Neural progenitor cell (in vitro differentiated cells): ENCODE data around the gene MYLK. TPM values are rescaled to one million over a fixed set of nuclear protein-coding genes. Genes with fewer than 3 reads are reported as not detected.

ENCODE experiments used
- DNase-seq: peaks from one replicate; pipeline ENCODE4 v3.0.0-alpha.2; 2016; ENCODE audit warnings: low spot score
- H2AFZ ChIP-seq: fragments of 200-600 bp; sonication (generic); replicated peaks from 2 replicates; pipeline ENCODE4 v1.6.1; 2016; ENCODE audit warnings: antibody characterized with exemption
- H3F3A ChIP-seq: fragments of 200-600 bp; sonication (generic); 2 replicates; pipeline ENCODE4 v1.6.1; 2016; ENCODE audit warnings: antibody characterized with exemption, low read depth
- H3K27ac ChIP-seq: fragments of 200-600 bp; sonication (generic); 2 replicates; pipeline ENCODE4 v1.5.1; 2016; ENCODE audit warnings: mild to moderate bottlenecking
- H3K27me3 ChIP-seq: fragments of 200-600 bp; sonication (generic); 2 replicates; pipeline ENCODE4 v1.6.1; 2016; ENCODE audit warnings: mild to moderate bottlenecking, moderate library complexity
- H3K36me3 ChIP-seq: fragments of 200-600 bp; sonication (generic); 2 replicates; pipeline ENCODE4 v1.5.1; 2016
- H3K4me1 ChIP-seq: fragments of 200-600 bp; sonication (generic); 2 replicates; pipeline ENCODE4 v1.6.1; 2016; ENCODE audit warnings: mixed run types
- H3K4me2 ChIP-seq: fragments of 200-600 bp; sonication (generic); 2 replicates; pipeline ENCODE4 v1.6.1; 2016
- H3K4me3 ChIP-seq: fragments of 200-600 bp; sonication (generic); 2 replicates; pipeline ENCODE4 v1.5.1; 2016
- H3K79me2 ChIP-seq: fragments of 200-600 bp; sonication (generic); 2 replicates; pipeline ENCODE4 v1.6.1; 2016; ENCODE audit warnings: low read depth
- H3K9ac ChIP-seq: fragments of 200-600 bp; sonication (generic); 2 replicates; pipeline ENCODE4 v1.6.1; 2016
- H3K9me3 ChIP-seq: fragments of 200-600 bp; sonication (generic); 2 replicates; pipeline ENCODE4 v1.5.1; 2016; ENCODE audit warnings: low read depth
- H4K20me1 ChIP-seq: fragments of 200-600 bp; sonication (generic); 2 replicates; pipeline ENCODE4 v1.6.1; 2016; ENCODE audit warnings: low read depth
- H3K27ac Mint-ChIP-seq: 3 replicates; pipeline ENCODE4 v1.8.0; 2021; ENCODE audit warnings: mixed read lengths
- H3K27me3 Mint-ChIP-seq: 2 replicates; pipeline ENCODE4 v1.8.0; 2022; ENCODE audit warnings: low read depth, mild to moderate bottlenecking, inconsistent platforms, moderate library complexity, mixed read lengths; ENCODE audit not compliant: insufficient read depth
- H3K36me3 Mint-ChIP-seq: 3 replicates; pipeline ENCODE4 v1.8.0; 2021; ENCODE audit warnings: mixed read lengths
- H3K4me1 Mint-ChIP-seq: 3 replicates; pipeline ENCODE4 v1.8.0; 2021; ENCODE audit warnings: mixed read lengths
- H3K4me3 Mint-ChIP-seq: 3 replicates; pipeline ENCODE4 v1.8.0; 2021; ENCODE audit warnings: mild to moderate bottlenecking, moderate library complexity, mixed read lengths
- H3K9me3 Mint-ChIP-seq: 3 replicates; pipeline ENCODE4 v1.8.0; 2020; ENCODE audit warnings: mixed read lengths
- CTCF ChIP-seq: fragments of 200-600 bp; sonication (generic); IDR thresholded peaks from 2 replicates; pipeline ENCODE4 v1.5.1; 2017; ENCODE audit warnings: antibody characterized with exemption, mild to moderate bottlenecking
- EZH2 ChIP-seq: fragments of 200-600 bp; sonication (generic); IDR thresholded peaks from 2 replicates; pipeline ENCODE4 v1.6.1; 2017; ENCODE audit warnings: antibody characterized with exemption, mild to moderate bottlenecking, moderate library complexity
- EZH2phosphoT487 ChIP-seq: fragments of 200-600 bp; sonication (generic); IDR thresholded peaks from 2 replicates; pipeline ENCODE4 v1.6.1; 2017; ENCODE audit warnings: antibody characterized with exemption
- total RNA-seq: library from RNA; depleted of rRNA; stranded (reverse); fragments of >200 nt; gene quantifications from 2 replicates; pipeline ENCODE4 v1.2.3, GENCODE V29; 2015; ENCODE audit warnings: low replicate concordance

Gene MYLK
- total RNA-seq: 28.4 and 34.3 TPM in 2 replicates

- Histone ChIP-seq H3K9ac (peak within 1 kb of the TSS; percentile 28), H4K20me1 (no peaks in the 10 kb centered on the region), H3K4me1 (peaks cover 28% of the 10 kb centered on the region), H3K4me2 (peak within 1 kb of the TSS; percentile 100), H3K36me3 (no peaks in the 10 kb centered on the region), H3F3A (peaks cover 32% of the 10 kb centered on the region), H3K27ac (no peak within 1 kb of the TSS), H3K4me3 (peak within 1 kb of the TSS; percentile 76), H3K9me3 (peaks cover 10% of the 10 kb centered on the region), H3K27me3 (peaks cover 5% of the 10 kb centered on the region), H2AFZ (peak within 1 kb of the TSS; percentile 89), H3K79me2 (peaks cover 17% of the 10 kb centered on the region)
- Mint-ChIP-seq H3K36me3 (peaks cover 6% of the 10 kb centered on the region), H3K27me3 (peaks cover 6% of the 10 kb centered on the region), H3K4me1 (peaks cover 45% of the 10 kb centered on the region), H3K4me3 (peak within 1 kb of the TSS; percentile 93), H3K9me3 (peaks cover 12% of the 10 kb centered on the region), H3K27ac (peak within 1 kb of the TSS; percentile 86)
- TF ChIP-seq EZH2 (no peak), EZH2phosphoT487 (no peak), CTCF (no peak)
- DNase-seq: peak; percentile 99
Observed at GRCh38 chr3:123884203-123884831, at the start of gene MYLK. Gene MYLK (minus strand): TSS chr3:123884332. CDS start chr3:123793841, 90,491 bp downstream.

GRCh38 chr3:123930445-123930844, 46.3 kb upstream of the MYLK start:
- Histone ChIP-seq H3K36me3 (peaks cover 44% of the 10 kb centered on the region), H3K27ac (no peak overlapping the region), H4K20me1 (no peaks in the 10 kb centered on the region), H3K9me3 (no peaks in the 10 kb centered on the region), H3K4me1 (no peaks in the 10 kb centered on the region), H3K9ac (no peak overlapping the region), H3K4me2 (no peak overlapping the region), H3K27me3 (no peaks in the 10 kb centered on the region), H3K4me3 (no peak overlapping the region), H2AFZ (no peak overlapping the region), H3K79me2 (no peaks in the 10 kb centered on the region), H3F3A (no peaks in the 10 kb centered on the region)
- Mint-ChIP-seq H3K4me3 (no peak overlapping the region), H3K27ac (no peak overlapping the region), H3K4me1 (peaks cover 3% of the 10 kb centered on the region), H3K36me3 (peaks cover 29% of the 10 kb centered on the region), H3K27me3 (no peaks in the 10 kb centered on the region), H3K9me3 (no peaks in the 10 kb centered on the region)
- TF ChIP-seq CTCF (no peak), EZH2phosphoT487 (no peak)
- DNase-seq: no peak

- no peak for TF ChIP-seq CTCF
- no peak for TF ChIP-seq EZH2
- no peak for TF ChIP-seq EZH2phosphoT487
- no peak overlapping the region for H3K4me3 Mint-ChIP-seq
- no peak overlapping the region for H3K4me2 ChIP-seq
- H3K27ac ChIP-seq: no peak overlapping the region
- no peak overlapping the region for H3K4me3 ChIP-seq
- H3K79me2 ChIP-seq: no peaks in the 10 kb centered on the region
- H3K4me1 ChIP-seq: no peaks in the 10 kb centered on the region
- H3F3A ChIP-seq: no peaks in the 10 kb centered on the region
- H3K27ac Mint-ChIP-seq: no peak overlapping the region
- H3K9me3 Mint-ChIP-seq: no peaks in the 10 kb centered on the region
- no peaks in the 10 kb centered on the region for H3K27me3 ChIP-seq
- DNase-seq: no peak
- H4K20me1 ChIP-seq: no peaks in the 10 kb centered on the region
- peaks cover 36% of the 10 kb centered on the region for H3K36me3 Mint-ChIP-seq
- H3K4me1 Mint-ChIP-seq: peaks cover 3% of the 10 kb centered on the region
- H3K36me3 ChIP-seq: peaks cover 39% of the 10 kb centered on the region
- no peak overlapping the region for H3K9ac ChIP-seq
- no peaks in the 10 kb centered on the region for H3K9me3 ChIP-seq
- H3K27me3 Mint-ChIP-seq: no peaks in the 10 kb centered on the region
- H2AFZ ChIP-seq: no peak overlapping the region
Observed at GRCh38 chr3:123929325-123929724, 45.2 kb upstream of the MYLK start.
